ENCODE data around the gene SYNGR3.

The SYNGR3 gene

DNA sequence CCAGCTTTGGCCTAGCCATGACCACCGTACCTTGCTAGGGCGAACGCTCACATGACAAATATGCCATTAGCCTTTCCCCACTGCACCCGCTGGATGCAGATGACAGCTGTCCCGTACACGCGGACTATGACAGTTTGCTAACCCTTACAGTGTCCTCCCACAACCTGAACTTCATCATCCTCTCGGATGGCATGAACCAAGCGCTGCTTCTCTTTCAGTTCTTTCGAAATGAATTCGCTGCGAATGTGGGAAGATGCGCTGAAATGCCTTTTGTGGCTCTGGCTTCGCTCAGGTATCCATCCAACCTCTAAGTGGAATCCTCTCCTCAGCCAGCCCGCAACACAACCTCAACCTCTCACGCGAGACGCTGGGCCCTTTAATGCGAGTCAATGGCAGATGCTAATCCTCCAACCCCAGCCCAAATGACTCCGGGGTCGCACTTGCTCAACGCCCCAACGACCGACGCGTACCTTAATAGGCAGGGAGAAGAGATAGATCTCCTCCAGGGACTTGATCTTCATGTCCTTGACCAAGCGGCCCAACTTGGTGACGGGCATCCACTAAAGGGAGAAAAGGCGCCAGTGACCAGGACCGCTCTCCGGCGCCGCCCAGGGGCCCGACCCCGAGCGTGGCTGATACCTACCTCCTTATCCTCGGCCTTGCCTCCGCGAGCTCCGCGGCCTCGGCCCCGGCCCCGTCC is 25.8 kb upstream of the SYNGR3 start:
- TF ChIP-seq ZNF384 (IDR thresholded peaks at IDR 0.05): no peak
- TF ChIP-seq L3MBTL2 (conservative IDR thresholded peaks at IDR 0.05): no peak
- no peak for TF ChIP-seq FOXK2 (IDR thresholded peaks at IDR 0.05)
- no peak for TF ChIP-seq ELF4 (IDR thresholded peaks at IDR 0.05)
- TF ChIP-seq LEF1 (IDR thresholded peaks at IDR 0.05; ENCODE audit: borderline replicate concordance): no peak
- TF ChIP-seq TARDBP (IDR thresholded peaks at IDR 0.05): no peak
- TF ChIP-seq, protein P1, sequence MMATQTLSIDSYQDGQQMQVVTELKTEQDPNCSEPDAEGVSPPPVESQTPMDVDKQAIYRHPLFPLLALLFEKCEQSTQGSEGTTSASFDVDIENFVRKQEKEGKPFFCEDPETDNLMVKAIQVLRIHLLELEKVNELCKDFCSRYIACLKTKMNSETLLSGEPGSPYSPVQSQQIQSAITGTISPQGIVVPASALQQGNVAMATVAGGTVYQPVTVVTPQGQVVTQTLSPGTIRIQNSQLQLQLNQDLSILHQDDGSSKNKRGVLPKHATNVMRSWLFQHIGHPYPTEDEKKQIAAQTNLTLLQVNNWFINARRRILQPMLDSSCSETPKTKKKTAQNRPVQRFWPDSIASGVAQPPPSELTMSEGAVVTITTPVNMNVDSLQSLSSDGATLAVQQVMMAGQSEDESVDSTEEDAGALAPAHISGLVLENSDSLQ (IDR thresholded peaks at IDR 0.05): no peak
- TF ChIP-seq FOXM1 (IDR thresholded peaks at IDR 0.05; ENCODE audit: borderline replicate concordance): no peak
- no peak for TF ChIP-seq SP1 (IDR thresholded peaks at IDR 0.05)
- TF ChIP-seq BHLHE40 (IDR thresholded peaks at IDR 0.05; ENCODE audit: borderline replicate concordance): no peak
- no peak for TF ChIP-seq ARNT (IDR thresholded peaks at IDR 0.05)
- no peak for TF ChIP-seq HDGF (IDR thresholded peaks at IDR 0.05; ENCODE audit: borderline replicate concordance)
- no peak for TF ChIP-seq CTBP1 (IDR thresholded peaks at IDR 0.05; ENCODE audit: borderline replicate concordance)
- no peak for TF ChIP-seq SUZ12 (IDR thresholded peaks at IDR 0.05)
- TF ChIP-seq FOXA1 (IDR thresholded peaks at IDR 0.05): no peak
- TF ChIP-seq NFRKB (IDR thresholded peaks at IDR 0.05): no peak
- no peak for DNase-seq (ENCODE audit: extremely low spot score)
- CTCF ChIA-PET: interaction anchor here (1.4 kb wide), 1 partner anchor 23 kb away, joined by 7 read pairs; no protein-coding TSS in a partner anchor
- POLR2A ChIA-PET: interaction anchor here (0.7 to 4.6 kb wide), 56 partner anchors 8 to 261 kb away, joined by 3 to 95 read pairs (median 6); partner anchors contain the start of genes FAHD1, GFER, HAGH and MAPK8IP3

DNA sequence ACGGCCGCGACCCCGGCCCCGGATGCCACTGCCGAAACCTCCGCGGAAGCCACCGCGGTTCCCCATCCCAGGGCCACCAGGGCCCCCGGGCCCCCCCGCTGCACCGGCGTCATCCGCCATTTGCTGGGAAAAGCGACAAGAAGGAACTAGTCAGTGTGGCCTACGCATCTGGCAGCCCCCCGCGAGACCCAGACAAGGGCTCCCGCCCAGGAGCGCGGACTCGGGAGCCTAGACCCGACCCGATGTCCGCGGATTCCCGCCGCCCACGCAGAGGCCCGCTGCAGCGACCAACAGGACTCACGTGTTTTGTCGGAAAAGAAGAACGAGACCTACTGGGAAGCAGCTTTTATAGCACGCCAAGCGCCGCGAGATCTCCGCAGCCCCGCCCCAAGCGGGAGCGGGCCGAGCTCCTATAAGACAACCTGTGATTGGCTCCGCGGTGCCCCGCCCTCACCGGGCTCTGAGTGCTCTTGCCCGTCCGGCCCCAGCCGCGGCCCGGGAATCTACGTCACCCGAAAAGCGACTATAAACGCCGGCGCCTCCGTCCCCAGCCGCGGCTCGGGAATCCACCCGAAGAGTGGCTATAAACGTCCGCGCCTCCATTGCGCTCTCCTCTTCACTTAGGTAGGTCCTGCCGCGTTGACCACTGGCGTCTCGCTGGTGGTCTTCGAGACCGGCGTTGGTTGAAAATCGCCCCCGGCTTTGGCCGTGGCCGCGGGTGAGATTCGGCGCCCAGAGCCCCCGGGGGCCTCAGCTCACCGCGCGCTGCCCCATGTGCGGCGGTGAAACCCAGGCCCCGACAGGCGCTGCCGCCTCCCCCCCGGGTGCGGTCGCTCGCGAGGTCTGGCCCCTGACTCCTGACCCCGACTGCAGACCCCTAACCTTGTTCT is 25.0 kb upstream of the SYNGR3 start, which contains the start of gene RPS2:
TSS of gene RPS2 (minus strand) at position 321 of the 890 bp plus-strand sequence. CDS start at position 120, 201 bp downstream.
- peak; percentile 100 for DNase-seq (ENCODE audit: extremely low spot score)
- ChIA-PET POLR2A (interaction anchor here (0.6 to 4.6 kb wide), 74 partner anchors 9 to 267 kb away, joined by 3 to 95 read pairs (median 5); partner anchors contain the start of genes FAHD1, GFER, HAGH and MAPK8IP3), CTCF (interaction anchor here (1.4 kb wide), 1 partner anchor 24 kb away, joined by 7 read pairs; no protein-coding TSS in a partner anchor)
- TF ChIP-seq FOXA1 (IDR thresholded peaks at IDR 0.05): no peak
- TF ChIP-seq ZNF384 (IDR thresholded peaks at IDR 0.05): no peak
- peak; percentile 73 for TF ChIP-seq NFRKB (IDR thresholded peaks at IDR 0.05)
- TF ChIP-seq FOXM1 (IDR thresholded peaks at IDR 0.05; ENCODE audit: borderline replicate concordance): peak; percentile 87; the same call in 1 of the 2 replicates
- TF ChIP-seq ELF4 (IDR thresholded peaks at IDR 0.05): peak; percentile 98
- TF ChIP-seq TARDBP (IDR thresholded peaks at IDR 0.05): no peak
- TF ChIP-seq L3MBTL2 (conservative IDR thresholded peaks at IDR 0.05): peak; percentile 60
- no peak for TF ChIP-seq FOXK2 (IDR thresholded peaks at IDR 0.05)
- TF ChIP-seq BHLHE40 (IDR thresholded peaks at IDR 0.05; ENCODE audit: borderline replicate concordance): no peak
- TF ChIP-seq ARNT (IDR thresholded peaks at IDR 0.05): peak; percentile 52
- TF ChIP-seq CTBP1 (IDR thresholded peaks at IDR 0.05; ENCODE audit: borderline replicate concordance): peak; percentile 29; the same call in 1 of the 2 replicates
- no peak for TF ChIP-seq SUZ12 (IDR thresholded peaks at IDR 0.05)

DNA sequence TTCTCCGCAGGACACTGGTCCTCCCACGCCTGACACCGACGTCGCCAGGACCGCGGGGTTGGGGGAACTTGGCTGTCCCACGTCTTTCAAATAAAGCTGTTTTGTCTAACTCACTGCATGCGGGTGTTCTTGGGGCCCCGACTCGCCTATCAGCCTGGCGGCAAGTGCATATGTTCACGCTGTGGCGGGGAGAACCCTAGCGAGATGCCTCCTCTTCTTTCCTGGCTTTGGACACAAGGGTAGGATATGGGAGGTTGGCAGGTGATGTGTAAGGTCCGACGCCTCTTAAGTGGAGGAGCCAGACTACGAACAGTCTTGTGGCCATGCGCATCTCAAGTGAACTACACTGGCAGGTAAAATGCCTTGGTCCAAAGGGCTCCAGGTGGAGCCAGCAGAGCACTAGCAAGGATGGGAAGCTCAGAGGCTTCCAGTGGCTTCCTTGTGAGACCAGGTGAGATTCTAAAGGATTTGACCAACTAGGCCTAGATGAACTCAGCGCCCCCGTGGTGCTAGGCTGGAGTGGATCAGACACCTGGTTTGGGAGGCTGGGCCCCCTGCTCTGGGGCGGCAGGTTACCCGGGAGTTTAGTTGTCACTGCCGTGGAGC is 24.3 kb upstream of the SYNGR3 start:
- ChIA-PET POLR2A (interaction anchor here (0.6 to 4.6 kb wide), 59 partner anchors 9 to 266 kb away, joined by 3 to 95 read pairs (median 6); partner anchors contain the start of genes FAHD1, GFER, HAGH and MAPK8IP3), CTCF (interaction anchor here (0.7 to 1.4 kb wide), 2 partner anchors 24 to 120 kb away, joined by 4 to 7 read pairs; no protein-coding TSS in a partner anchor)
- TF ChIP-seq ELF4 (IDR thresholded peaks at IDR 0.05) (no peak), BHLHE40 (IDR thresholded peaks at IDR 0.05; ENCODE audit: borderline replicate concordance) (no peak), LEF1 (IDR thresholded peaks at IDR 0.05; ENCODE audit: borderline replicate concordance) (no peak), FOXK2 (IDR thresholded peaks at IDR 0.05) (no peak), SUZ12 (IDR thresholded peaks at IDR 0.05) (no peak), NFRKB (IDR thresholded peaks at IDR 0.05) (no peak), ZNF384 (IDR thresholded peaks at IDR 0.05) (no peak), FOXM1 (IDR thresholded peaks at IDR 0.05; ENCODE audit: borderline replicate concordance) (no peak), HDGF (IDR thresholded peaks at IDR 0.05; ENCODE audit: borderline replicate concordance) (no peak)
- TF ChIP-seq, protein P1 (IDR thresholded peaks at IDR 0.05): no peak
- no peak for DNase-seq (ENCODE audit: extremely low spot score)

DNA sequence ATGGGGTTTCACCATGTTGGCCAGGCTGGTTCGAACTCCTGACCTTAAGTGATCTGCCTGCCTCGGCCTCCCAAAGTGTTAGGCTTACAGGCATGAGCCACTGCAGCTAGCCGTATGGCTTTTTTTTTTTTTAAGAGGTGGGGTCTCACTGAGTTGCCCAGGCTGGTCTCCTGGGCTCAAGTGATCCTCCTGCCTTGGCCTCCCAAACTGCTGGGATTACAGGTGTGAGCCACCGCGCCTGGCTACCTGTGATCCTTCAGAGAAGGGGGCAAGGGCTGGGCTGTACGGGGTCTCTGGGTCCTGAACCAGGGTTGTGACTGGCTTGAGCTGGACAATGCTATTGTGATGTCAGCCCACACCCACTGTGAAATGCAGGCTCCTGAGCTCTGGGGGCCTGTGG is 23.3 kb upstream of the SYNGR3 start, which contains the start of gene RNF151:
TSS of gene RNF151 (plus strand) at position 397 of the 400 bp plus-strand sequence. CDS start 26 bp downstream, outside the sequence.
- ChIA-PET POLR2A (interaction anchor here (0.9 to 4.6 kb wide), 6 partner anchors 11 to 189 kb away, joined by 3 to 95 read pairs (median 30); partner anchors contain the start of genes GFER, MSRB1, NOXO1 and TRAF7), CTCF (interaction anchor here (0.7 kb wide), 1 partner anchor 121 kb away, joined by 4 read pairs; no protein-coding TSS in a partner anchor)
- no peak for TF ChIP-seq HDGF (IDR thresholded peaks at IDR 0.05; ENCODE audit: borderline replicate concordance)
- TF ChIP-seq, protein P1 (IDR thresholded peaks at IDR 0.05): no peak
- no peak for TF ChIP-seq ELF4 (IDR thresholded peaks at IDR 0.05)
- TF ChIP-seq BHLHE40 (IDR thresholded peaks at IDR 0.05; ENCODE audit: borderline replicate concordance): no peak
- no peak for TF ChIP-seq FOXK2 (IDR thresholded peaks at IDR 0.05)
- no peak for TF ChIP-seq FOXA1 (IDR thresholded peaks at IDR 0.05)
- no peak for TF ChIP-seq TARDBP (IDR thresholded peaks at IDR 0.05)
- no peak for TF ChIP-seq FOXM1 (IDR thresholded peaks at IDR 0.05; ENCODE audit: borderline replicate concordance)
- no peak for TF ChIP-seq LEF1 (IDR thresholded peaks at IDR 0.05; ENCODE audit: borderline replicate concordance)
- no peak for TF ChIP-seq SUZ12 (IDR thresholded peaks at IDR 0.05)
- no peak for TF ChIP-seq ARNT (IDR thresholded peaks at IDR 0.05)
- no peak for TF ChIP-seq CTBP1 (IDR thresholded peaks at IDR 0.05; ENCODE audit: borderline replicate concordance)
- no peak for TF ChIP-seq NFRKB (IDR thresholded peaks at IDR 0.05)
- no peak for TF ChIP-seq SP1 (IDR thresholded peaks at IDR 0.05)
- no peak for TF ChIP-seq L3MBTL2 (conservative IDR thresholded peaks at IDR 0.05)
- no peak for TF ChIP-seq ZNF384 (IDR thresholded peaks at IDR 0.05)
- DNase-seq (ENCODE audit: extremely low spot score): no peak

Data from HEK293T (cell line).